ENCODE measurements around the gene POM121L2. TPM values are rescaled to one million over a fixed set of nuclear protein-coding genes. Genes with fewer than 3 reads are reported as not detected.

Gene POM121L2
- polyA plus RNA-seq, 1 donor from 2014 or later: not detected

DNA sequence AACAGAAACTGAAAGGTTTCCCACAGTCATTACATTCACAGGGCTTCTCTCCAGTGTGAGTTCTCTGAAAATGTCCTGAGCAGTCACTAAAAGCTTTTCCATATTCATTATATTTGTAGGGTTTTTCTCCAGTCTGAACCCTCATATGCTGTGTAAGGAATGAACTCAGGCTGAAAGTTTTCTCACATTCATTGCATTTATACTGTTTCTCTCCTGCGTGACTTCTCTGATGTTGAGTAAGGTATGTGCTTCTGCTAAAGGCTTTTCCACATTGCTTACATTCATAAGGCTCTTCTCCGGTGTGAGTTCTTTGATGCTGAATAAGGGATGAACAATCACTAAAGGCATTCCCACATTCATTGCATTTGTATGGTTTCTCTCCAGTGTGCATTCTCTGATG is 46.7 kb upstream of the POM121L2 start:
- no peak overlapping the region for H3K4me2 ChIP-seq (ENCODE audit: low read length)
- H4K20me1 ChIP-seq (ENCODE audit: insufficient read depth): no peaks in the 10 kb centered on the region
- no peak overlapping the region for H3K4me3 ChIP-seq (ENCODE audit: low read length)
- H3K36me3 ChIP-seq (ENCODE audit: insufficient read depth, low read length): no peaks in the 10 kb centered on the region
- no peak overlapping the region for H3K27ac ChIP-seq (ENCODE audit: low read length)
- H3K9ac ChIP-seq (ENCODE audit: low read length): no peak overlapping the region
- no peaks in the 10 kb centered on the region for H3K9me2 ChIP-seq (ENCODE audit: insufficient read depth, low read length)
- TF ChIP-seq EP300 (conservative IDR thresholded peaks at IDR 0.05; ENCODE audit: poor library complexity, severe bottlenecking): no peak
- TF ChIP-seq, protein P1, sequence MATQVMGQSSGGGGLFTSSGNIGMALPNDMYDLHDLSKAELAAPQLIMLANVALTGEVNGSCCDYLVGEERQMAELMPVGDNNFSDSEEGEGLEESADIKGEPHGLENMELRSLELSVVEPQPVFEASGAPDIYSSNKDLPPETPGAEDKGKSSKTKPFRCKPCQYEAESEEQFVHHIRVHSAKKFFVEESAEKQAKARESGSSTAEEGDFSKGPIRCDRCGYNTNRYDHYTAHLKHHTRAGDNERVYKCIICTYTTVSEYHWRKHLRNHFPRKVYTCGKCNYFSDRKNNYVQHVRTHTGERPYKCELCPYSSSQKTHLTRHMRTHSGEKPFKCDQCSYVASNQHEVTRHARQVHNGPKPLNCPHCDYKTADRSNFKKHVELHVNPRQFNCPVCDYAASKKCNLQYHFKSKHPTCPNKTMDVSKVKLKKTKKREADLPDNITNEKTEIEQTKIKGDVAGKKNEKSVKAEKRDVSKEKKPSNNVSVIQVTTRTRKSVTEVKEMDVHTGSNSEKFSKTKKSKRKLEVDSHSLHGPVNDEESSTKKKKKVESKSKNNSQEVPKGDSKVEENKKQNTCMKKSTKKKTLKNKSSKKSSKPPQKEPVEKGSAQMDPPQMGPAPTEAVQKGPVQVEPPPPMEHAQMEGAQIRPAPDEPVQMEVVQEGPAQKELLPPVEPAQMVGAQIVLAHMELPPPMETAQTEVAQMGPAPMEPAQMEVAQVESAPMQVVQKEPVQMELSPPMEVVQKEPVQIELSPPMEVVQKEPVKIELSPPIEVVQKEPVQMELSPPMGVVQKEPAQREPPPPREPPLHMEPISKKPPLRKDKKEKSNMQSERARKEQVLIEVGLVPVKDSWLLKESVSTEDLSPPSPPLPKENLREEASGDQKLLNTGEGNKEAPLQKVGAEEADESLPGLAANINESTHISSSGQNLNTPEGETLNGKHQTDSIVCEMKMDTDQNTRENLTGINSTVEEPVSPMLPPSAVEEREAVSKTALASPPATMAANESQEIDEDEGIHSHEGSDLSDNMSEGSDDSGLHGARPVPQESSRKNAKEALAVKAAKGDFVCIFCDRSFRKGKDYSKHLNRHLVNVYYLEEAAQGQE (IDR thresholded peaks at IDR 0.05; ENCODE audit: borderline replicate concordance): no peak
- no peak overlapping the region for H2AFZ ChIP-seq (ENCODE audit: low read depth, low read length)
- no peaks in the 10 kb centered on the region for H3K79me2 ChIP-seq (replicated peaks; ENCODE audit: insufficient read depth, low read length)
- H3K27me3 ChIP-seq (ENCODE audit: insufficient read depth, low read depth, low read length): no peaks in the 10 kb centered on the region
- H3F3A ChIP-seq (ENCODE audit: insufficient read depth, low read length, poor library complexity, severe bottlenecking): no peaks in the 10 kb centered on the region
- H3K9me3 ChIP-seq (ENCODE audit: low read length): peaks cover 5% of the 10 kb centered on the region

DNA sequence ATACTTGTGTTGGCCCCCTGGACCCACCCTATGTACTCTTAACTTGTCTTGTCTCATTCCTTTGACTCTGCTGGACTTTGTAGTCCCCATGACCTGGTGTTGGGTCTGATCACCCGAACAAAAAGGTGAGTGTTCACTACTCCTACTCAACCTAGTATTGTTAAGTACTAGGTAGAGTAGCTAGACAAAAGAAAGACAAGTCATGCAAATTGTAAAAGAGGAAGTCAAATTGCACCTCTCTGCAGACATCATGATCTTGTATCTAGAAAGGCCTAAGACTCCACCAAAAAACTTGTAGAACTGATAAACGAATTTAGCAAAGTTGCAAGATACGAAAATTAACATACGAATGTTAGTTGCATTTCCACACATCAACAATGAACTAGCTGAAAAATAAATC is 40.8 kb upstream of the POM121L2 start:
- no peak overlapping the region for H3K9ac ChIP-seq (ENCODE audit: low read length)
- H3K9me3 ChIP-seq (ENCODE audit: low read length): no peaks in the 10 kb centered on the region
- H3K79me2 ChIP-seq (replicated peaks; ENCODE audit: insufficient read depth, low read length): no peaks in the 10 kb centered on the region
- no peak overlapping the region for H3K4me2 ChIP-seq (ENCODE audit: low read length)
- no peak for TF ChIP-seq MXI1 (conservative IDR thresholded peaks at IDR 0.05; ENCODE audit: poor library complexity, severe bottlenecking)
- TF ChIP-seq POLR2AphosphoS5 (IDR thresholded peaks at IDR 0.05): no peak
- TF ChIP-seq EP300 (conservative IDR thresholded peaks at IDR 0.05; ENCODE audit: poor library complexity, severe bottlenecking): no peak
- TF ChIP-seq EZH2 (IDR thresholded peaks at IDR 0.05; ENCODE audit: borderline replicate concordance, insufficient read depth, low read length, poor library complexity, severe bottlenecking): no peak
- TF ChIP-seq, protein P1 (IDR thresholded peaks at IDR 0.05; ENCODE audit: borderline replicate concordance): no peak
- no peak for TF ChIP-seq SMC3 (conservative IDR thresholded peaks at IDR 0.05; ENCODE audit: poor library complexity)
- TF ChIP-seq, protein P2, sequence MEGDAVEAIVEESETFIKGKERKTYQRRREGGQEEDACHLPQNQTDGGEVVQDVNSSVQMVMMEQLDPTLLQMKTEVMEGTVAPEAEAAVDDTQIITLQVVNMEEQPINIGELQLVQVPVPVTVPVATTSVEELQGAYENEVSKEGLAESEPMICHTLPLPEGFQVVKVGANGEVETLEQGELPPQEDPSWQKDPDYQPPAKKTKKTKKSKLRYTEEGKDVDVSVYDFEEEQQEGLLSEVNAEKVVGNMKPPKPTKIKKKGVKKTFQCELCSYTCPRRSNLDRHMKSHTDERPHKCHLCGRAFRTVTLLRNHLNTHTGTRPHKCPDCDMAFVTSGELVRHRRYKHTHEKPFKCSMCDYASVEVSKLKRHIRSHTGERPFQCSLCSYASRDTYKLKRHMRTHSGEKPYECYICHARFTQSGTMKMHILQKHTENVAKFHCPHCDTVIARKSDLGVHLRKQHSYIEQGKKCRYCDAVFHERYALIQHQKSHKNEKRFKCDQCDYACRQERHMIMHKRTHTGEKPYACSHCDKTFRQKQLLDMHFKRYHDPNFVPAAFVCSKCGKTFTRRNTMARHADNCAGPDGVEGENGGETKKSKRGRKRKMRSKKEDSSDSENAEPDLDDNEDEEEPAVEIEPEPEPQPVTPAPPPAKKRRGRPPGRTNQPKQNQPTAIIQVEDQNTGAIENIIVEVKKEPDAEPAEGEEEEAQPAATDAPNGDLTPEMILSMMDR (IDR thresholded peaks at IDR 0.05; ENCODE audit: poor library complexity, severe bottlenecking): no peak
- no peak for TF ChIP-seq TAF1 (IDR thresholded peaks at IDR 0.05; ENCODE audit: low read depth)
- no peak for TF ChIP-seq RAD21 (conservative IDR thresholded peaks at IDR 0.05)
- H3K9me2 ChIP-seq (ENCODE audit: insufficient read depth, low read length): no peaks in the 10 kb centered on the region
- H4K20me1 ChIP-seq (ENCODE audit: insufficient read depth): no peaks in the 10 kb centered on the region
- H2AFZ ChIP-seq (ENCODE audit: low read depth, low read length): no peak overlapping the region
- H3K4me3 ChIP-seq (ENCODE audit: low read length): no peak overlapping the region
- no peaks in the 10 kb centered on the region for H3K36me3 ChIP-seq (ENCODE audit: insufficient read depth, low read length)
- no peaks in the 10 kb centered on the region for H3K27me3 ChIP-seq (ENCODE audit: insufficient read depth, low read depth, low read length)
- no peak overlapping the region for H3K27ac ChIP-seq (ENCODE audit: low read length)
- no peaks in the 10 kb centered on the region for H3F3A ChIP-seq (ENCODE audit: insufficient read depth, low read length, poor library complexity, severe bottlenecking)

Measured in neural cell (in vitro differentiated cells).